ENCODE data around the gene COL19A1. TPM values are rescaled to one million over a fixed set of nuclear protein-coding genes. Genes with fewer than 3 reads are reported as not detected.

Gene COL19A1
- total RNA-seq, 2 donors from 2014 or later = 0.14 to 0.45 TPM

GRCh38 chr6:70180901-70181599 is 314.7 kb downstream of the COL19A1 start:
- H3K27me3 ChIP-seq (replicated peaks; ENCODE audit: insufficient read depth) = no peaks in the 10 kb centered on the region
- H3K36me3 ChIP-seq = no peaks in the 10 kb centered on the region
- H3K4me1 ChIP-seq (replicated peaks) = no peaks in the 10 kb centered on the region
- H3K9me3 ChIP-seq = no peaks in the 10 kb centered on the region
- H3K4me3 ChIP-seq = no peak overlapping the region
- intact Hi-C loops (cut with DNase I) = no loop called here
- TF ChIP-seq POLR2A (IDR thresholded peaks at IDR 0.05) (no peak), POLR2AphosphoS5 (IDR thresholded peaks at IDR 0.05) (no peak), CTCF (IDR thresholded peaks at IDR 0.05) (no peak)
- H3K27ac ChIP-seq = no peak overlapping the region
- no peak for DNase-seq (ENCODE audit: low spot score)
- 43% methylated on average over 1 of the region's 1 CpG for WGBS

GRCh38 chr6:70183538-70183937 is 317.2 kb downstream of the COL19A1 start:
- Histone ChIP-seq H3K9me3 (no peaks in the 10 kb centered on the region), H3K36me3 (no peaks in the 10 kb centered on the region), H3K27me3 (replicated peaks; ENCODE audit: insufficient read depth) (no peaks in the 10 kb centered on the region), H3K4me1 (replicated peaks) (no peaks in the 10 kb centered on the region), H3K4me3 (no peak overlapping the region), H3K27ac (no peak overlapping the region)
- intact Hi-C loops (cut with DNase I) = no loop called here
- TF ChIP-seq POLR2A (IDR thresholded peaks at IDR 0.05) (no peak), POLR2AphosphoS5 (IDR thresholded peaks at IDR 0.05) (no peak), CTCF (IDR thresholded peaks at IDR 0.05) (no peak)
- DNase-seq (ENCODE audit: low spot score) = peak; percentile 5
- WGBS = 14% methylated on average over 3 of the region's 3 CpGs

GRCh38 chr6:70184723-70185122 is 318.4 kb downstream of the COL19A1 start:
- Histone ChIP-seq H3K4me3 (no peak overlapping the region), H3K4me1 (replicated peaks) (no peaks in the 10 kb centered on the region), H3K27ac (no peak overlapping the region), H3K36me3 (no peaks in the 10 kb centered on the region), H3K27me3 (replicated peaks; ENCODE audit: insufficient read depth) (no peaks in the 10 kb centered on the region), H3K9me3 (no peaks in the 10 kb centered on the region)
- no peak for TF ChIP-seq CTCF (IDR thresholded peaks at IDR 0.05)
- no peak for TF ChIP-seq POLR2A (IDR thresholded peaks at IDR 0.05)
- intact Hi-C loops (cut with DNase I) = no loop called here
- WGBS = 90% methylated on average over 3 of the region's 3 CpGs
- DNase-seq (ENCODE audit: low spot score) = no peak

GRCh38 chr6:70186461-70186860 is 320.1 kb downstream of the COL19A1 start:
- 90% methylated on average over 1 of the region's 1 CpG for WGBS
- TF ChIP-seq POLR2A (IDR thresholded peaks at IDR 0.05) (no peak), CTCF (IDR thresholded peaks at IDR 0.05) (no peak), POLR2AphosphoS5 (IDR thresholded peaks at IDR 0.05) (no peak)
- Histone ChIP-seq H3K9me3 (no peaks in the 10 kb centered on the region), H3K27me3 (replicated peaks; ENCODE audit: insufficient read depth) (no peaks in the 10 kb centered on the region), H3K4me1 (replicated peaks) (no peaks in the 10 kb centered on the region), H3K36me3 (no peaks in the 10 kb centered on the region), H3K4me3 (no peak overlapping the region), H3K27ac (no peak overlapping the region)
- intact Hi-C loops (cut with DNase I) = no loop called here
- DNase-seq (ENCODE audit: low spot score) = no peak

- 63% methylated on average over 6 of the region's 6 CpGs for WGBS
- no peaks in the 10 kb centered on the region for H3K9me3 ChIP-seq
- no peak for DNase-seq (ENCODE audit: low spot score)
- no peak overlapping the region for H3K27ac ChIP-seq
- H3K4me1 ChIP-seq (replicated peaks) = no peaks in the 10 kb centered on the region
- H3K27me3 ChIP-seq (replicated peaks; ENCODE audit: insufficient read depth) = no peaks in the 10 kb centered on the region
- H3K36me3 ChIP-seq = no peaks in the 10 kb centered on the region
- intact Hi-C loops (cut with DNase I) = no loop called here
- TF ChIP-seq CTCF (IDR thresholded peaks at IDR 0.05) (no peak), POLR2A (IDR thresholded peaks at IDR 0.05) (no peak), POLR2AphosphoS5 (IDR thresholded peaks at IDR 0.05) (no peak)
- H3K4me3 ChIP-seq = no peak overlapping the region
Measured at GRCh38 chr6:70188202-70188601, 321.8 kb downstream of the COL19A1 start.

Measured in prostate gland (tissue), 2 donors.